WTC11 (cell line): ENCODE measurements around the gene DRC1. TPM values are rescaled to one million over a fixed set of nuclear protein-coding genes. Genes with fewer than 3 reads are reported as not detected.

Source experiments
- ARID4B ChIP-seq: sonication (generic); formaldehyde crosslinking; IDR thresholded peaks from 2 replicates; pipeline ENCODE4 v1.8.0; 2023; ENCODE audit warnings: missing genetic modification reagents, mild to moderate bottlenecking, borderline replicate concordance
- ATF2 ChIP-seq: sonication (generic); formaldehyde crosslinking; IDR thresholded peaks from 2 replicates; pipeline ENCODE4 v1.8.1; 2022; ENCODE audit warnings: low read depth, missing genetic modification reagents, borderline replicate concordance
- ATF3 ChIP-seq: sonication (generic); formaldehyde crosslinking; conservative IDR thresholded peaks from 2 replicates; pipeline ENCODE4 v1.8.1; 2022; ENCODE audit warnings: mild to moderate bottlenecking, missing genetic modification reagents
- CBFB ChIP-seq: sonication (generic); formaldehyde crosslinking; IDR thresholded peaks from 2 replicates; pipeline ENCODE4 v1.8.1; 2022; ENCODE audit warnings: mild to moderate bottlenecking, low read depth, missing genetic modification reagents
- E2F5 ChIP-seq: sonication (generic); formaldehyde crosslinking; IDR thresholded peaks from 2 replicates; pipeline ENCODE4 v1.8.1; 2022; ENCODE audit warnings: mild to moderate bottlenecking, moderate library complexity, missing genetic modification reagents
- ELF4 ChIP-seq: sonication (generic); formaldehyde crosslinking; IDR thresholded peaks from 2 replicates; pipeline ENCODE4 v1.8.1; 2022; ENCODE audit warnings: low read depth, mild to moderate bottlenecking, moderate library complexity, missing genetic modification reagents
- FOXK1 ChIP-seq: sonication (generic); formaldehyde crosslinking; IDR thresholded peaks from 2 replicates; pipeline ENCODE4 v1.8.0; 2022; ENCODE audit warnings: mild to moderate bottlenecking, moderate library complexity, missing genetic modification reagents
- GTF2I ChIP-seq: fragments of 250-450 bp; sonication (Bioruptor Pico); conservative IDR thresholded peaks from 2 replicates; pipeline ENCODE4 v1.4.0; 2021; ENCODE audit warnings: mild to moderate bottlenecking
- HMGXB4 ChIP-seq: sonication (generic); formaldehyde crosslinking; IDR thresholded peaks from 2 replicates; pipeline ENCODE4 v1.8.1; 2023; ENCODE audit warnings: mild to moderate bottlenecking, moderate library complexity, missing genetic modification reagents
- IRF2 ChIP-seq: sonication (generic); formaldehyde crosslinking; IDR thresholded peaks from 2 replicates; pipeline ENCODE4 v1.8.0; 2022; ENCODE audit warnings: low read depth, missing genetic modification reagents, borderline replicate concordance
- MLX ChIP-seq: sonication (generic); formaldehyde crosslinking; IDR thresholded peaks from 2 replicates; pipeline ENCODE4 v1.8.1; 2023; ENCODE audit warnings: mild to moderate bottlenecking, missing genetic modification reagents, moderate library complexity
- MYBL2 ChIP-seq: sonication (generic); formaldehyde crosslinking; IDR thresholded peaks from 2 replicates; pipeline ENCODE4 v1.8.1; 2023; ENCODE audit warnings: mild to moderate bottlenecking, moderate library complexity, missing genetic modification reagents
- NFYB ChIP-seq: sonication (generic); formaldehyde crosslinking; conservative IDR thresholded peaks from 2 replicates; pipeline ENCODE4 v1.8.0; 2022; ENCODE audit warnings: low read depth, missing genetic modification reagents
- NR1H2 ChIP-seq: sonication (generic); formaldehyde crosslinking; IDR thresholded peaks from 2 replicates; pipeline ENCODE4 v1.9.0; 2021; ENCODE audit warnings: mild to moderate bottlenecking, moderate library complexity, missing genetic modification reagents
- PRRX2 ChIP-seq: fragments of 250-450 bp; sonication (Bioruptor Pico); IDR thresholded peaks from 2 replicates; pipeline ENCODE4 v1.8.0; 2021; ENCODE audit warnings: mild to moderate bottlenecking
- RORB ChIP-seq: fragments of 250-450 bp; sonication (Bioruptor Pico); IDR thresholded peaks from 2 replicates; pipeline ENCODE4 v1.9.0; 2021; ENCODE audit warnings: mild to moderate bottlenecking
- SOX15 ChIP-seq: fragments of 250-450 bp; sonication (Bioruptor Pico); IDR thresholded peaks from 2 replicates; pipeline ENCODE4 v1.9.0; 2021; ENCODE audit warnings: mild to moderate bottlenecking
- SP1 ChIP-seq: sonication (generic); formaldehyde crosslinking; conservative IDR thresholded peaks from 2 replicates; pipeline ENCODE4 v1.8.1; 2022; ENCODE audit warnings: missing genetic modification reagents
- USF2 ChIP-seq: sonication (generic); formaldehyde crosslinking; IDR thresholded peaks from 2 replicates; pipeline ENCODE4 v1.8.1; 2023; ENCODE audit warnings: mild to moderate bottlenecking, missing genetic modification reagents, moderate library complexity
- ZBTB43 ChIP-seq: sonication (generic); formaldehyde crosslinking; IDR thresholded peaks from 2 replicates; pipeline ENCODE4 v1.8.1; 2023; ENCODE audit warnings: mild to moderate bottlenecking, missing genetic modification reagents
- ZNF138 ChIP-seq: sonication (generic); formaldehyde crosslinking; conservative IDR thresholded peaks from 2 replicates; pipeline ENCODE4 v1.8.1; 2022; ENCODE audit warnings: mild to moderate bottlenecking, moderate library complexity, missing genetic modification reagents
- ZNF232 ChIP-seq: sonication (generic); formaldehyde crosslinking; IDR thresholded peaks from 2 replicates; pipeline ENCODE4 v1.8.0; 2022; ENCODE audit warnings: mild to moderate bottlenecking, missing genetic modification reagents
- ZNF396 ChIP-seq: fragments of 250-450 bp; sonication (Bioruptor Pico); IDR thresholded peaks from 2 replicates; pipeline ENCODE4 v1.8.0; 2021; ENCODE audit warnings: mild to moderate bottlenecking, moderate library complexity, borderline replicate concordance
- ZNF416 ChIP-seq: fragments of 250-450 bp; sonication (Bioruptor Pico); IDR thresholded peaks from 2 replicates; pipeline ENCODE4 v1.9.0; 2021; ENCODE audit warnings: mild to moderate bottlenecking, inconsistent platforms
- ZNF423 ChIP-seq: fragments of 250-450 bp; sonication (Bioruptor Pico); IDR thresholded peaks from 2 replicates; pipeline ENCODE4 v2.1.2; 2022; ENCODE audit warnings: mild to moderate bottlenecking, moderate library complexity
- ZSCAN18 ChIP-seq: fragments of 250-450 bp; sonication (Bioruptor Pico); IDR thresholded peaks from 2 replicates; pipeline ENCODE4 v2.1.2; 2022; ENCODE audit warnings: mild to moderate bottlenecking, moderate library complexity
- total RNA-seq: library from RNA; stranded (reverse); gene quantifications from 3 replicates; pipeline ENCODE4 v1.2.3, GENCODE V29; 2021

DRC1 gene
- total RNA-seq, 1 experiment from 2014 or later, result 0.55 TPM

- TF ChIP-seq MLX (CRISPR knock-in tag) (no peak), ELF4 (no peak), MYBL2 (CRISPR knock-in tag) (peak; percentile 82; the same call in 1 of the 2 replicates), GTF2I (CRISPR knock-in tag) (no peak), CBFB (no peak), HMGXB4 (CRISPR knock-in tag) (peak; percentile 96), FOXK1 (peak; percentile 29; the same call in 1 of the 2 replicates), PRRX2 (no peak), ZNF138 (0 out of 2 replicates have a peak, but pooled peaks have one; percentile 34), ATF3 (no peak), ZNF396 (no peak), ZNF232 (0 out of 2 replicates have a peak, but pooled peaks have one; percentile 68), RORB (CRISPR knock-in tag) (no peak), NFYB (CRISPR knock-in tag) (no peak), ATF2 (CRISPR knock-in tag) (no peak), IRF2 (CRISPR knock-in tag) (no peak), ZNF423 (CRISPR knock-in tag) (no peak; the same call in 1 of the 2 replicates), NR1H2 (no peak), ARID4B (CRISPR knock-in tag) (no peak), USF2 (CRISPR knock-in tag) (no peak), ZNF416 (CRISPR knock-in tag) (no peak), E2F5 (CRISPR knock-in tag) (no peak), ZSCAN18 (no peak), ZBTB43 (CRISPR knock-in tag) (no peak), SOX15 (no peak), SP1 (peak; percentile 87; the same call in 1 of the 2 replicates)
These were observed 101.6 kb downstream of the DRC1 start (continued) for GRCh38 chr2:26503231-26503880.
